ENCODE data around the gene TTC29.
A peak's percentile ranks its signal among the peaks of the same experiment; 100 is the strongest.
"Not testable (repeated sequence)": the region's sequence is repeated elsewhere in the genome, so short reads cannot be mapped to it uniquely, and the experiment has no call there.

TTC29 gene

GRCh38 chr4:146857298-146857697, 88.4 kb downstream of the TTC29 start:
- FAIRE-seq: no peak
- no peak for DNase-seq (ENCODE audit: insufficient read length, low spot score)

DNA sequence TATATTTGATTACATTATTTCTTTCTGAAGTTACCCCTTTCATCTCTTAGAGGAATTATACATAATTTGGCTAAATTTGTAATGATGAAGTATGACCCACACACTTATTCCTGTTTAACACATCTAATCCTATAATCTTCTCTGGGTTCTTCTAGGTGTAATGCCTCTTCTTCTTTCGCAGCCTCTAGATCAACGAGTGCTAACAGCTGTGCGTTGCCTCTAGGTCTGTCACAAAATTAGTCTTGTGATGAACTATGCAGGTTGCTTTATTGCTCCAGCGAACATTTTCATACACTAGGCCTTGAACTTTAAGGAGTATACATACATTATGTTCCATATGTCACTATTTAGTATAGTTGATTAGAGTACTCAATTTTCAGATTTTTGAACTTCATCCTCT, 89.9 kb downstream of the TTC29 start:
- no peak for DNase-seq (ENCODE audit: insufficient read length, low spot score)
- no peak for FAIRE-seq

DNA sequence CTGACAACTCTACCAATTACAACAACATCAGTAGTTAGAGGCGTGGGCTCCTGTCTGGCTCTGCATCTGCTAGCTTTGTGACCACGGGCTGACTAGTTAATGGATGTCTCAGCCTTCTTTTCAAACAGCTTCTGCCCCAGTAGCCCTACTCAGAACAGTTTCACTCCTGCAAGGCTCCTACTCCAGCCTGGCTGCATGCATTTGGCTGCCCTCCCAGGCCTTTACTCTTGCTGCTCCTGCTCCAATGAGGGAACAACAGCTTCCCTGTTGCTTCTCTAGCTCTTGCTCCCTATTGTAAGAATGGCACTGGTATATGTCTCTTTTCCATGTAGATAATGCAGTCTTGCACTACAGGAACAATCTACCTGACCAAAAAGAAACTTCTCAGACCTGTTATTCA, 93.3 kb downstream of the TTC29 start:
- no peak for FAIRE-seq

GRCh38 chr4:146847345-146847744, 98.3 kb downstream of the TTC29 start:
- DNase-seq (ENCODE audit: insufficient read length, low spot score) (no peak), FAIRE-seq (no peak)

More for the DNA sequence above, 93.3 kb downstream of the TTC29 start:
- DNase-seq (ENCODE audit: insufficient read length, low spot score): no peak

DNA sequence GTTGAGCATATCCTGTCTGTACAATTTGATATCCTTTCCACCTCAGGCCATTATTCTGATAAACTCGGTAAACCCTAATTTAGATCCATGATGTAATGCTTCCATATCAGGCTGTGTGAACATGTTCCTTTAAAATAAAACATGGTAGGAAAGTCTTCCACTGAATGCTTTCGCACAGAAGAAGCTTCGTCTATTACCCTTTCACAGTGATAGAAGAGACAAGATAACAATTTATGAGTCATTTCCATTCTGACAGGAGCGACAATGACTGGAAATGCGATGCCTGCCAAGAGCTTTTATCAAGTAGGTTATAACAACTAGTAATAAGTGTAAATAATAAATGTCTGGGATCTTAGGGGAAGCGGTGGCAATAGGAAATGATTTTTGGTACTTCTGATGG, 98.8 kb downstream of the TTC29 start:
- FAIRE-seq (no peak), DNase-seq (ENCODE audit: insufficient read length, low spot score) (no peak)

GRCh38 chr4:146844761-146845160, 100.9 kb downstream of the TTC29 start:
- DNase-seq (ENCODE audit: insufficient read length, low spot score) (no peak), FAIRE-seq (no peak)

DNA sequence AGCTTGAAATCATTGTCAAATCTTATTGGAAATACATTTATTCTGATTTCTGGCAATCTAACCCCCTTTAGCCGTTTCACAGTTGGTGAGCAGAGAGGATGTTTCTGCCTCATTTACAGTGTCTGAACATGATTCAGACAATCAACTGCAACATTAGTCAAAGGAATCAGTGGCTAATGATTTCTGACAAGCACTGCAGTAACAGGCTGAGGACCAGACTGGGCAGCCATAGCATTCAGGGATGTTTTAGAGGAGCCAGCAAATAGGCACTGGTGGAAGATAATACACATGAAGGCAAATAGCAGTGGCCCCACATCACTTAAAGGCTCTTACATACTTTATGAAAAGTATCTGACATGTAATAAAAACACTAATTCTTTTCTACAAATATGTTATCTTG, 102.8 kb downstream of the TTC29 start:
- DNase-seq (ENCODE audit: insufficient read length, low spot score) (no peak), FAIRE-seq (no peak)

GRCh38 chr4:146840731-146841130, 104.9 kb downstream of the TTC29 start:
- FAIRE-seq: no peak
- no peak for DNase-seq (ENCODE audit: insufficient read length, low spot score)

DNA sequence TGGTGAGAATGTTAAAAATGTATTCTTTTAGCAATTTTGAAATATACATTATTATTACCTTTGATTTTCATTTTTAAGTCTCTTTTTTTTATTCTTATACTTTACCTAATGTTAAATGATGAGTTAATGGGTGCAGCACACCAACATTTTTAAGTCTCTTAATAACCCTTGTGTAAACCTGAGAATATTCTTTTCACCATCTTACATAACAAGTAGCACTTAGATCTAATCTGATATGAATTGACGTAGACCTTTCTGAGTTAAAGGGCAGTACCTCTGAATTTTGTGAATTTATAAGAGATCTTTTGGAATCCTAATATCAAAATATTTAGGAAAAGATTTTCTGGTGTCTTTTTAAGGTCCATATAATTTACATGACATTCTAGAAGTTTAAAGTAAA, 110.6 kb downstream of the TTC29 start:
- FAIRE-seq (no peak), DNase-seq (ENCODE audit: insufficient read length, low spot score) (no peak)

- no peak for FAIRE-seq
- no peak for DNase-seq (ENCODE audit: insufficient read length, low spot score)
Observed at GRCh38 chr4:146834263-146835034, 111.2 kb downstream of the TTC29 start.

DNA sequence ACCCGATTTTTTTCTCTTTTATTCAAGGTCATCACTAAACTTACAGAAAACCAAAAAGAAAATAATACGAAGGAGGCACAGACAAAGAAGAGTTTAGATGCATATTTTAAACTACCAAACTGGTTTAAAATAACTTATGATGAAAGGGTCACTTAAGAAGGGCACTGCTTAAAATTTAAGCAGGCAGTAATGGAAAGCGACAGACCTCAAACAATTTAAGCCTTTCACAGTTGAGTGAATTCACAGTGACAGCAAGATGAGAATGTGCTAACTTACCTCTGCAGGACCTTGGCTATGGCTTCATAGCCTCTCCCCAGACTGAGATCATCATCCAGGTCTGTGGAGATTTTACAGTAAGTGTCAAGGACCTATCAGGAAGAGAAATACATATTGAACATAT, 112.1 kb downstream of the TTC29 start:
- FAIRE-seq: no peak
- DNase-seq (ENCODE audit: insufficient read length, low spot score): no peak

DNA sequence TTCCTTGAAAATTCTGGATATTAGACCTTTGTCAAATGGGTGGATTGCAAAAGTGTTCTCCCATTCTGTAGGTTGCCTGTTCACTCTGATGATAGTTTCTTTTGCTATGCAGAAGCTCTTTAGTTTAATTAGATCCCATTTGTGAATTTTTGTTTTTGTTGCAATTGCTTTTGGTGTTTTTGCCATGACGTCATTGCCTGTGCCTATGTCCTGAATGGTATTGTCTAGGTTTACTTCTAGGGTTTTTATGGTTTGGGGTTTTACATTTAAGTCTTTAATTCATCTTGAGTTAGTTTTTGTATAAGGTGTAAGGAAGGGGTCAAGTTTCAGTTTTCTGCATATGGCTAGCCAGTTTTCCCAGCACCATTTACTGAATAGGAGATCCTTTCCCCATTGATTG, 122.7 kb downstream of the TTC29 start:
- FAIRE-seq: not testable (repeated sequence)

GRCh38 chr4:146814750-146815149, 130.9 kb downstream of the TTC29 start:
- no peak for FAIRE-seq

More for the DNA sequence above, 122.7 kb downstream of the TTC29 start:
- not testable (repeated sequence) for DNase-seq (ENCODE audit: insufficient read length, low spot score)

GRCh38 chr4:146795711-146796110, 150.0 kb downstream of the TTC29 start:
- FAIRE-seq: no peak

More at GRCh38 chr4:146814750-146815149, 130.9 kb downstream of the TTC29 start:
- no peak for DNase-seq (ENCODE audit: insufficient read length, low spot score)

DNA sequence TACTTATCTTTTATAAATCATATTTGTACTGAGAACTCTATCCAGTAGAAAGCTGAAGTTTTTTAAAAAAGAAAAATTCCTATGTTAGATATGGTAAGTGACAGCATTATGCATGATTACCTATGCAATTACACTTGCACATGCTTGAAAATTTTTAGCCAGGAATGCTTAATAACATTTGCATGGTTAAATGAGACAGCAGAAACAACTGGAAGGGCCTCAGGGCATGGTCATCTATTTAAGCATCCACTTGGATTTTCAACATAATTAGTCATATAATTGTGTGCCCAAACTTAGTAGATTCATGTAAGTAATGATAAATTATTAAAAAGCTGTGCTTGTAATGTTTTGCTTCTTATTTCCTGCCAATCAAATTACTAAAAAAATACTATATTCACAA, 151.9 kb downstream of the TTC29 start:
- no peak for FAIRE-seq

More at GRCh38 chr4:146795711-146796110, 150.0 kb downstream of the TTC29 start:
- no peak for DNase-seq (ENCODE audit: insufficient read length, low spot score)

DNA sequence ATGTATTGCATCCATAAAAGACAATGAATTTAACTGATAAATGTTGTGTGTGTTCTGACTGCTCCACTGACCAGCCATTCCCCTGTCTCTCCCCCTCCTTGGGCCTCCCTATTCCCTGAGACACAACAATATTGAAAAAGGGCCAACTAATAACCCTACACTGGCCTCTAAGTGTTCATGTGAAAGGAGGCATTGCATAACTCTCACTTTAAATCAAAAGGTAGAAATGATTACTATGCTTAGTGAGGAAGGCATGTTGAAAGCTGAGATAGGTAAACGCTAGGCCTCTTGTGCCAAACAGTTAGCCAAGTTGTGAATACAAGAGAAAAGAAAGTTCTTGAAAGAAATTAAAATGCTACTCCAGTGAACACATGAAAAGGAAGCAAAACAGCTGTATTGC, 154.2 kb downstream of the TTC29 start:
- DNase-seq (ENCODE audit: insufficient read length, low spot score) (no peak), FAIRE-seq (no peak)

More for the DNA sequence above, 151.9 kb downstream of the TTC29 start:
- DNase-seq (ENCODE audit: insufficient read length, low spot score): no peak

- DNase-seq (ENCODE audit: insufficient read length, low spot score) (no peak), FAIRE-seq (no peak)
Observed at GRCh38 chr4:146790515-146790914, 155.1 kb downstream of the TTC29 start.

- FAIRE-seq (no peak), DNase-seq (ENCODE audit: insufficient read length, low spot score) (no peak)
Observed at GRCh38 chr4:146787731-146788130, 157.9 kb downstream of the TTC29 start.

DNA sequence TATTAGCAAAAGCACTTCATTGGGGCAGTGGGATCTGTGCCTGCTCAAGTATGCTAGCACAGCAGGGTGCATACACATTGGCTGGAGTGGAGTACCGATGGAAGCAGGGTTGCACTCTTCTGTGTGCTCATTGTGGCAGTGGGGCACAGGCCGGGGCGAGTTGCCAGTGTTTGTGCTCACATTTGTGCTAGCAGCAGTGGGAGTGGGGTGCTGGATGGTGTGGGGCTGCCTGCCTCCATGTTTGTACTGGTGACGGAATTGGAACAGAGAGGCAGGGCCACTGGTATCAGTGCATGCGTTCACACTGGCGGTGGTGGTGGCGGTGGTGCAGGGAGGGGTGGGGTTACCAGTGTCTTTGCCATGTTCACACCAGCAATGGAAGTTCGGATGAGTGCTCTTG, 169.0 kb downstream of the TTC29 start:
- DNase-seq (ENCODE audit: insufficient read length, low spot score) (no peak), FAIRE-seq (no peak)

DNA sequence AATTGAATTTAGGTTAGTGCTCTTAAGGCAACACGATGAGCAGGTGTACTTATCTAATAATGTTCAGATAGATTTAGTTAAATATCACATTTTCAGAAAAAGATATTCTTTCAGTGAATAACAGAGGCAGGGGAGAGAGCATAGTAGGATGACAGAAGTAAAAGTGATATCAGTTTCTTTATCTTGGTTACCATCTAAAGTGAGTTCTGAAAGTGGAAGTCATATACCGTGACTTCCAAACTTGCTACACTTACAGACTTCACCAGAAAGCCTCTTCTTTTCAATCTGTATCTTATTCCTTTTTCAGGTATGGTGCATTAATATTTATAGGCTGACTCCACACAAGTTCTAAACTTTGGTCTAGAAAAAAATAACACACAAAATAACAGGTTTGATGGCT, 182.1 kb downstream of the TTC29 start:
- FAIRE-seq (no peak), DNase-seq (ENCODE audit: insufficient read length, low spot score) (no peak)

DNA sequence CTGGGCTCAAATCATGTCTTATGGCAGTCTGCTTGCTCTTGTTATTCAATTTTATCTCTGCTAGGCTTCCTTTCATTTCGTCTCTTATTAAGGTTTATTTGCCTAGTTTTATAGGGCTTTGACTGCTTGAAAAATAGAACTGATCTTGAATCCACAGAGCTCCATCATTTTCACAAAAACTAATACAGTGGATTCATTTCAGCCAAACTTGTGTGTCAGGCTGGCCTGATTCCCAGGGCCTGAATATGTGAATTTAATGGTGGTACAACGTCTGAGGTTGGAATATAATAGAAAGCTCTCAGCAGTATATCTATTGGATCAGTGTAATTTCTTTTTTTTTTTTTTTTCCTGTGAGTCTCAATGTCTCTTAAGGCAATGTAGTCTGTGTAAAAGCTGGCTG, 183.6 kb downstream of the TTC29 start:
- DNase-seq (ENCODE audit: insufficient read length, low spot score) (no peak), FAIRE-seq (no peak)

GRCh38 chr4:146742416-146742815, 203.2 kb downstream of the TTC29 start:
- FAIRE-seq (peak; percentile 97), DNase-seq (ENCODE audit: insufficient read length, low spot score) (no peak)

DNA sequence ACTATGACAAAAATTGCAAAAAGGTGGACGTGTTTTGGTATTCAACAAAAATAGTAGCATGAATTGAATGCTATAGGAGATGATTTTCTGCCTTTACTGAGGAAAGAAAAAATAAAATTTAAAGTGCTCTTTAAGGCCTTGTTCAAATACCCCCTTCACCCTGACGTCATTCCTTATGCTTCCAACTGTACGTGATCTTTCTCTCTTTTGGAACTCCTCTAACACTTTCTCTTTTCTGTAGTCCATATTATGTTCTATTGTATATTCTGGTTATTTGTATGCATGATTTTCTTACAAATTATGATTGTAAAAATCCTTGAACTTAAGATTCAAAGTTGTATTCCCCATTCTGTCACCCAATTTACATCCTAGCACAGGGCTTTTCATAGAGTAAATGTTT, 206.5 kb downstream of the TTC29 start:
- DNase-seq (ENCODE audit: insufficient read length, low spot score) (no peak), FAIRE-seq (no peak)
